SIG-M5 treated with dmso at 0.1 percent for 504 hours (cell line): ENCODE data around the gene MCTP1.
A peak's percentile ranks its signal among the peaks of the same experiment; 100 is the strongest.
"Not testable (repeated sequence)": the region's sequence is repeated elsewhere in the genome, so short reads cannot be mapped to it uniquely, and the experiment has no call there.

Source experiments
- DNase-seq: peaks from one replicate; lab custom pipeline; 2025; ENCODE audit not compliant: unreplicated experiment; lab: John Stamatoyannopoulos, UW

MCTP1 gene

GRCh38 chr5:95035891-95036685 is 248.8 kb downstream of the MCTP1 start:
- DNase-seq = no peak

GRCh38 chr5:95032801-95033200 is 252.1 kb downstream of the MCTP1 start:
- no peak for DNase-seq

GRCh38 chr5:95029569-95030366 is 255.1 kb downstream of the MCTP1 start:
- no peak for DNase-seq

GRCh38 chr5:95027775-95028174 is 257.1 kb downstream of the MCTP1 start:
- no peak for DNase-seq

- DNase-seq = peak; percentile 65
Observed at GRCh38 chr5:95027151-95027721, 257.7 kb downstream of the MCTP1 start.

GRCh38 chr5:95026718-95027117 is 258.2 kb downstream of the MCTP1 start:
- DNase-seq = no peak

- DNase-seq = peak; percentile 56
Observed at GRCh38 chr5:95022967-95023695, 261.8 kb downstream of the MCTP1 start.

GRCh38 chr5:95020345-95020744 is 264.5 kb downstream of the MCTP1 start:
- no peak for DNase-seq

- DNase-seq = no peak
Observed at GRCh38 chr5:95018946-95019345, 265.9 kb downstream of the MCTP1 start.

GRCh38 chr5:95018511-95018910 is 266.4 kb downstream of the MCTP1 start:
- DNase-seq = no peak

- DNase-seq = no peak
Observed at GRCh38 chr5:95009812-95010211, 275.1 kb downstream of the MCTP1 start.

GRCh38 chr5:95007921-95008597 is 276.8 kb downstream of the MCTP1 start:
- peak; percentile 27 for DNase-seq

- DNase-seq = no peak
Observed at GRCh38 chr5:95005811-95006210, 279.1 kb downstream of the MCTP1 start.

GRCh38 chr5:94998670-94999069 is 286.2 kb downstream of the MCTP1 start:
- DNase-seq = no peak

GRCh38 chr5:94994537-94994936 is 290.4 kb downstream of the MCTP1 start:
- not testable (repeated sequence) for DNase-seq

- no peak for DNase-seq
Observed at GRCh38 chr5:94993491-94993890, 291.4 kb downstream of the MCTP1 start.

- DNase-seq = no peak
Observed at GRCh38 chr5:94992325-94992724, 292.6 kb downstream of the MCTP1 start.

- no peak for DNase-seq
Observed at GRCh38 chr5:94983861-94984535, 300.9 kb downstream of the MCTP1 start.

GRCh38 chr5:94977437-94977836 is 307.5 kb downstream of the MCTP1 start:
- DNase-seq = no peak

- no peak for DNase-seq
Observed at GRCh38 chr5:94976853-94977252, 308.0 kb downstream of the MCTP1 start.
